ENCODE results near the gene RABGAP1L. TPM values are rescaled to one million over a fixed set of nuclear protein-coding genes. Genes with fewer than 3 reads are reported as not detected.
"Not testable (repeated sequence)": the region's sequence is repeated elsewhere in the genome, so short reads cannot be mapped to it uniquely, and the experiment has no call there.

RABGAP1L gene
- total RNA-seq, 1 experiment from 2014 or later: 14.2 TPM

DNA sequence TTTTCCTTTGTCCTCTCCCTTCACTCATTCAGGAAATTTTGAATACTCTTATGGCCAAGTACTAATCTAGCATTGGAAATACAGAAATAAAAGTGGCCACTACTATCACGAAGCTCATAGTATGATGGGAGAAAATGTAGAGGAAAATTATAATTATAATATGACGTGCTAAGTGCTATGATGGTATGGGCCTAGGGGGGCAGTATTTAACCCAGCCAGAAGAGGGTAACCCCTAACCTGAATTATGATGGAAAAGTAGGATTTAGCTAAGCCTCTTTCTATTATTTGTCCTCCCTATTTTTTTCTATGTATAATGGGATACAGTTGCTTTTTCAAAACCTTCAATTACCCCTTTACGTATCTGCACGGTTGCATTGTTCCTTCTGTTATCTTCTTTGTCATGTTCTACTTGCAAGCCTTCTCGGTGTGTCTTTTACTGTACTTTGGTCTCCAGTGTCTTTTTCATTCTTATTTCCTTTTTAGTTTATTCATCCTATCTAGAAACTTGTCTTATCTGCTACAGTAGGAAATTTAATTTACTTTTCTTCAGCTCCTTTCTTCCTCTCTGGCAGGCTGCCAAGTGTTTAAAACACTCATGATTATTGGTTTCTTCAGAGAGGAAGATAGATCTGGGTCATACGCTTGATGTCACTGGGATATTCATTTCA lies 199.6 kb downstream of the RABGAP1L start:
- no peak for DNase-seq (ENCODE audit: low read depth)

DNA sequence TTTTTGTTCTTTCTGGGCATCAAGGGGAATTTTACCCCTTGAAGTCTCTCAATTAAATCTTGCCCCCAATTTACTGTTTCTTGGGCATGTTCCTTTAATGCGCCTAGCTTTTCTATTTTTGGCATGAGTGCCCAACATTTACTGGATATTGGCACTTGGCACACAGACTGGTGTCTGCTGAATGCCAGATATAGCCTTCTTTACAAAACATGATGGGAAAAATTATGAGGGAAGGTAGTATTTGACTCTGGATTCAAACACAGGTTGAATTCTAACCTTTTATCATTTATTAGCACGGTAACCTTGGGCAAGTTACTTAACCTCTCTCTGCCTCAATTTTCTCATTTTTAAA lies 200.1 kb downstream of the RABGAP1L start:
- no peak for DNase-seq (ENCODE audit: low read depth)

- no peak for DNase-seq (ENCODE audit: low read depth)
These were observed 205.8 kb downstream of the RABGAP1L start for GRCh38 chr1:174364996-174365736.

- no peak for DNase-seq (ENCODE audit: low read depth)
These were observed 207.6 kb downstream of the RABGAP1L start for GRCh38 chr1:174366946-174367345.

- no peak for DNase-seq (ENCODE audit: low read depth)
These were observed 208.6 kb downstream of the RABGAP1L start for GRCh38 chr1:174367892-174368291.

GRCh38 chr1:174376030-174376429 lies 216.7 kb downstream of the RABGAP1L start:
- no peak for DNase-seq (ENCODE audit: low read depth)

DNA sequence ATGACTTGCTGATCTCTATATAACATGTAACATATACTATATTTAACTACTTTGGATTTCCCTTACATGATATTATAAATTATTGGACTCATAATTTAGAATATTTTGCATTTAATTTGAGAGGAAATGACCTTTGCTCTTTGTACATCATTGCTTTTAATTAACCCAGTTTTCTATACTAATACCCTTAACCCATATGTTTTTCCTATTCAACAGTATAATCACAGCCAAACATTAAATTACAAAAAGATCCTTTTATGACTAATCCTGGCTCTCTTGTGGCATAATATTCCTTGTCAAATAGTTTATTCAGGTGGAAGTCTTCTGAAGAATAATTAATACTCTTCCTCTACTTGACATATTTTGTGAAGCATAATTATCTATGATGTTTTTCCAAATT lies 232.4 kb downstream of the RABGAP1L start:
- no peak for DNase-seq (ENCODE audit: low read depth)

DNA sequence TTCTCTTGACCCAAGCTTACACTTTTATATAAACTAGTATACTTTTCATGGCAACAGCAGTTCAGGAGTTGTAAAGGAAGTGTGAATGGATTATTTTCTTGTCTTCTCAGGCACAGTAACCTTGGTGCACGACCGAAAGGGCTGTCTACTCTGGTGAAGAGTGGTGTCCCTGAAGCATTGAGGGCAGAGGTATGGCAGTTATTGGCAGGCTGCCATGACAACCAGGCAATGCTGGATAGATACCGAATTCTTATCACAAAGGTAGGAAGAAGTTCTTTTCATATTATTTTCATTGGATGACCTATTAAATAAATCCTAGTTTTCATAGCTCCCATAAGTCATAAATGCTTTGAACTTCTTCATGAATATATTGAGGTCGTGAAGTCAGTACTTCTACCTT lies 234.6 kb downstream of the RABGAP1L start:
- no peak for DNase-seq (ENCODE audit: low read depth)

DNA sequence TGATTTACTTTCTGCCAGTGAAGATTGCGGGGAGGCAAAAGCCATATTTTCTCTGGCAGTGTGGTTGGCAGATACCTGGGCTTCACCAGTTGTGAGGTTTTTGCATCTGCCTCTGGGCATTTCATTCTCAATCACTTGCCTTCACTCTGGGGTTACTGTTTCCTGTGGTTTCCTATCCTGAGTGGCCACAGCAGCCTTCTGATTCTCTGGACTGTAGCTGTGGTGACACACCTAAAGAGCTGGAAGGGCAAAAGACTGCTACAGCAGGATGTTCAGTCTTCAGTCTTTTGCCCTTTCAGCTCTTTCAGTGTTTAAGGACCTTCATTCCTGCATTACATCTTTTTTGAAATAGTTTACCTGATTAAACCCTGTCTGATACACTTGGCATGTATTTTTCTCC lies 237.9 kb downstream of the RABGAP1L start:
- DNase-seq (ENCODE audit: low read depth): peak; percentile 30

GRCh38 chr1:174398246-174398645 lies 238.9 kb downstream of the RABGAP1L start:
- DNase-seq (ENCODE audit: low read depth): peak; percentile 66

- no peak for DNase-seq (ENCODE audit: low read depth)
These were observed 239.9 kb downstream of the RABGAP1L start for GRCh38 chr1:174399211-174399610.

DNA sequence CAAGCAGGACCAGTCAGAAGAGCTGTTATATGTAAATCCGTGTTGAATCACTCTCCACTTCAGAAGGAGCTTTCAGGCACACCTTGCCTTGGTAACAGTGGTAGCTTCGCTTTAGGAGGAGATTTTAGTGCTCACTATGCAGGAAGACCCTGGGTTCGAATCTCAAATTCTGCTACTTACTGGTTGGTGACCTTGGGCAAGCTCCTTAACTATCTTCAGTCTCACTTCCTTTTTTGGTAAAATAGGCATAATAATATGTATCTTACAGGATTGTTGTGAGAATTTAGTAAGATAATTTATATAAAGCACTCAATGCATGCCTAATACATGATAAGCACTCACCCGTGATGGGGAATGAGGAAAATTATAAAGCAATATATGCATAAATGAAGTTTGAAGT lies 241.8 kb downstream of the RABGAP1L start:
- no peak for DNase-seq (ENCODE audit: low read depth)

- DNase-seq (ENCODE audit: low read depth): no peak
These were observed 245.9 kb downstream of the RABGAP1L start for GRCh38 chr1:174405219-174405618.

GRCh38 chr1:174406421-174406820 lies 247.1 kb downstream of the RABGAP1L start:
- DNase-seq (ENCODE audit: low read depth): no peak

GRCh38 chr1:174407665-174408064 lies 248.3 kb downstream of the RABGAP1L start:
- DNase-seq (ENCODE audit: low read depth): no peak

DNA sequence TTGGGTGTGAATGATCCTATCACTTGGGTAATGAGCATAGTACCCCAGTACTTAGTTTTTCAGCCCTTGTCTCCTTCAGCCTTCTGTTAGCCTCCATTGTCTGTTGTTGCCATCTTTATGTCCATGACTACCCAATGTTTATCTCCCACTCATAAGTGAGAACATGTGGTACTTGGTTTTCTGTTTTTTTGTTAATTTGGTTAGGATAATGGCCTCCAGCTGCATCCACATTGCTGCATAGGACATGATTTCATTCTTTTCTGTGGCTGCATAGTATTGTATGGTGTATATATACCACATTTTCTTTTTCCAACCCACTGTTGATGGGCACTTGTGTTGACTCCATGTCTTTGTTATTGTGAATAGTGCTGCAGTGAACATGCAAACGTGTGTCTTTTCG lies 248.8 kb downstream of the RABGAP1L start:
- no peak for DNase-seq (ENCODE audit: low read depth)

DNA sequence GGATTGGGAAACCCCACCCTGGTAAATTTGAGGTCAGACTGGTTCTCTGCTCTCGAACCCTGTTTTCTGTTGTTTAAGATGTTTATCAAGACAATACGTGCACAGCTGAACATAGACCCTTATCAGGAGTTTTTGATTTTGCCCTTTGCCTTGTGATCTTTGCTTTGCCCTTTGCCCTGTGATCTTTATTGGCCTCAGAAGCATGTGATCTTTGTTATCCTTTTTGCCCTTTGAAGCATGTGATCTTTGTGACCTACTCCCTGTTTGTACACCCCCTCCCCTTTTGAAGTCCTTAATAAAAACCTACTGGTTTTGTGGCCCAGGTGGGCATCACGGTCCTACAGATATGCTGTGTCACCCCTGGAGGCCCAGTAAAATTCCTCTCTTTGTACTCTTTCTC lies 250.5 kb downstream of the RABGAP1L start:
- DNase-seq (ENCODE audit: low read depth): not testable (repeated sequence)

- DNase-seq (ENCODE audit: low read depth): peak; percentile 35
These were observed 254.3 kb downstream of the RABGAP1L start for GRCh38 chr1:174413632-174414031.

DNA sequence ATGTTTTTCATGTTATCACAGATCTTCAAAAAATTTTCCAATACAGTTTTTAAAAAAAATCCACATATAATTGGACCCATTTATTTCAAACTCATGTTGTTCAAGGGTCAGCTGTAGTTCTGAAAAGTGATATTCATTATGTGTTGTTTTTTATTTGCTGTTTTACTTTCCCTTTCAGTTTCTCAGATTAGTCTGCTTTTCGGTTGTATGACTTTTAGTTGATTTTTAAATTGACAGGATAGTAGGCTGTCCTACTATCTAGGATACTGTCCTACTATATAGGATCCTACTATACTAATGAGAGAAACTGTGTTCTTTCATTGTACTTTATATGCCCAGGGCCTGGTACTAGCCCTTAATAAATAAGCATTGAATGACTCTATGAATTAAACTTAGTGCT lies 254.9 kb downstream of the RABGAP1L start:
- no peak for DNase-seq (ENCODE audit: low read depth)

DNA sequence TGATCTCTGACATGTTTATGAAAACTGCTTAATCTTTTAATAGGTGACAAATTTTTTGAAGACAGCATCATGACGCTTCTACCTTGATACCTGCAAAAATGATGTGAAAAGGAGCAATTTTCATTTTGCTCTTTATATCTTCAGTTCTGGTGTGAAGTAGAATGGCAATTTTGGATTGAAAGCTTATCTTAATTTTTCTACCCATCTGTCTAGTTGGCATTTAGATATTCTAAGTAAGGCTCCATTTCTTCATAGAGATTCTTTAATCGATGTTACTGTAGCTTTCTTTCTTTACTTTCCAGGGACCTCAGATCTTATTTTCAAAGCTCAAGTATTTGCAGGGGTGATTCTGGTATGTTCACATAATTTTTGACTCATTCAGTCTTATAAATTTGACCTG lies 256.2 kb downstream of the RABGAP1L start:
- DNase-seq (ENCODE audit: low read depth): no peak

DNA sequence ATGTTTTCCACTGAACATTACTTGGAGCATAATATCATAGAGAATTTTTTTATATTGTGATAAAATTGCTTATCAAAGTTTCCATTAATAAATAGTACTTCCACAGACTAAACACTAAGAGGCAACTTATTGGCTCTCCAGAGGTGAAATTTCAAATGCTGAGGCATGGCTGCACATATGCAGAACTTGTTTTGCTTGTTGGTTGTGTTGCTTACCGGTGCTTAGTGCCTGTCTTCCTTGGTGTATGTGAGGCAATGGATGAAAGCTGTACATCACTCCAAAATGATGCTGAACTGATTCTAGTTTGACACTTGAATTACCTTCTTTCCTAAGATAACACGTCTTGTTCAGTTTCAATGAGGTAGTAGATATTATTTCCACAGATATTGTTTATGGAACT lies 258.6 kb downstream of the RABGAP1L start:
- no peak for DNase-seq (ENCODE audit: low read depth)

DNA sequence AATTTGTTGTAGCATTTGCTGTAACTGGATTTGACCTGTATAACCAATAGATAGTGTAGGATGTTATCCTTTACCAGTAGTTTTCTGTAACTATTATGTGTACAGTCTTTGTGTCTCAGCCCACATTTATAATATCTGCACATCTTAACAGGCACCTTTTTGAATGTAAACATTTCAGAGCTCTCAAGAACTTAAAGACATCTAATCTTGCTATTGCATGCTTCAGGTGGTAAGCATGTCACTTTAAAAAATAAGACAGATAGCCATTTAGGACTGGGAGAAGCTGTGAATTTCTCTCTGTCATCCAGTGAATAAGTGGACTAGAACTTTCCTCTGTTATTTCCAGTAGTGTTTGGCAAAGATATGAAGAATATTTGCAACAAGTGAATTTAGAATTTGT lies 265.8 kb downstream of the RABGAP1L start:
- DNase-seq (ENCODE audit: low read depth): no peak

DNA sequence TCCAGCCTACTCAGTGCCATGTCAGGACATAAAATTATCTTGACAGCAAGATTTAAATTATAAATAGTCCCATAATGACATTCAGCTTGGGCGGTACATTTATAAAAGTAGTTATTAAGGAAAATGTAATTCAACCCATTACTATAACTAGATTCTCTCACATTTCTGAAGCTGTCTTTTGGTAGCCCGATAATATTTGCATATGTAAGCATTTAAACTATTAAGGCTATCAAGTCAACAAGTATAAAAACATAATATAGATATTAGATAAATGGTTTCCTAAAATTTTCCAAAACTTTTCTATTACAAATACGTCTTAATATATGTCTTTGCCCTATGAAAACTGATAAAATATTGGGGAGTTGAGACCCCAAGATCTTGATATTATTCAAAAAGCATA lies 266.8 kb downstream of the RABGAP1L start:
- no peak for DNase-seq (ENCODE audit: low read depth)

GRCh38 chr1:174428033-174428432 lies 268.7 kb downstream of the RABGAP1L start:
- DNase-seq (ENCODE audit: low read depth): no peak
